HAP-1 (cell line): ENCODE results near the gene DAB1.

Source experiments
- DNase-seq, 2 experiments: peaks; one replicate each; pipeline ENCODE4 v3.0.0-alpha.2; 2016 to 2020; ENCODE audit warnings: low spot score in 2 of 2
- H3K27me3 ChIP-seq: fragments of 250-450 bp; sonication (Bioruptor Pico); 2 replicates; pipeline ENCODE4 v1.5.1; 2020; ENCODE audit warnings: low read depth, mild to moderate bottlenecking, moderate library complexity
- H3K36me3 ChIP-seq: fragments of 250-450 bp; sonication (Bioruptor Pico); replicated peaks from 2 replicates; pipeline ENCODE4 v1.5.1; 2020; ENCODE audit warnings: mild to moderate bottlenecking
- H3K4me1 ChIP-seq: fragments of 250-450 bp; sonication (Bioruptor Pico); 2 replicates; pipeline ENCODE4 v1.5.1; 2020; ENCODE audit warnings: mild to moderate bottlenecking
- H3K4me3 ChIP-seq: fragments of 250-450 bp; sonication (Bioruptor Pico); 2 replicates; pipeline ENCODE4 v1.5.1; 2020; ENCODE audit warnings: mild to moderate bottlenecking, moderate library complexity
- H3K9me3 ChIP-seq: fragments of 250-450 bp; sonication (Bioruptor Pico); 2 replicates; pipeline ENCODE4 v1.5.1; 2020; ENCODE audit warnings: mild to moderate bottlenecking, moderate library complexity
- in situ Hi-C: fragments of 300-500 bp; cut with MboI; formaldehyde crosslinking; loops from 3 replicates; pipeline ENCODE4 v1.14.3; 2020; ENCODE audit warnings: low sequenced_read_pairs, inconsistent platforms, mixed read lengths

Gene DAB1

DNA sequence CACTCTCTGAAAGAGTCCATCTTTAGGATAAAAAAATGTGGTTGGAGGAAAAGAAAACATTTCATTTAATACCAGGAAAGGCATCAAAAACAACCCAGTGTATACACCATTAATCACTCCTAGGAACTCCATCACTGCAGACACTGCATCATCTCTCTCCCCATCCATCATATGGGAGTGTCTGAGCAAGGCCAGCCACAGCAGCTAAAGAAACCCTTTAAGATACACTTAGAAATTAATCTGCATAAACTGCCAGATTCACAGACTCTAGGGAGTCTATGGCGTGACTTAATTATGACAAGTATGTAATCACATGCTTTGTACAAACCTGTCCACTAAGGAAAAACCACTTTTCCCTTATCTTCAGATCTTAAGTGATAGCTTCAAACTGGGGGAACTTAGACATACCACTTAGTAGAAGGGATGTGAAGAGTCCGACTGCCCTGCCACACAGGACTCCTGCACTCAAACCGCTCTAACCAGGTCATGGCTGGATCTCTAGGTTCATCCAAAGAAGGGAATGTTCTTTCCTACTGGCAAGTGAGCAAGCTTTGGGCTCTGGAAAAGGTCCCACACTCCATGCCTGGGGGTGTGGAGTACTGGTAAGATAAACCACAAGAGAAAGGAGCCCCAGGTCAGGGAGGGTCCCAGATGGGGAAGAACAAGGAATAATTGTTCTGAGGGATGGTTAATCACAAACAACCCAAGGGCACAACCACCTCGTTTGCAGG lies 397.1 kb downstream of the DAB1 start:
- H3K4me1 ChIP-seq: no peaks in the 10 kb centered on the region
- H3K9me3 ChIP-seq: no peaks in the 10 kb centered on the region
- H3K4me3 ChIP-seq: no peak overlapping the region
- no peak for DNase-seq
- in situ Hi-C loops: no loop called here
- no peaks in the 10 kb centered on the region for H3K36me3 ChIP-seq
- no peaks in the 10 kb centered on the region for H3K27me3 ChIP-seq

- DNase-seq: no peak
- no peaks in the 10 kb centered on the region for H3K27me3 ChIP-seq
- no peaks in the 10 kb centered on the region for H3K36me3 ChIP-seq
- H3K4me1 ChIP-seq: no peaks in the 10 kb centered on the region
- in situ Hi-C loops: no loop called here
- no peaks in the 10 kb centered on the region for H3K9me3 ChIP-seq
- no peak overlapping the region for H3K4me3 ChIP-seq
Observed at GRCh38 chr1:57024855-57025254, 399.0 kb downstream of the DAB1 start.

GRCh38 chr1:57024428-57024827 lies 399.4 kb downstream of the DAB1 start:
- no peaks in the 10 kb centered on the region for H3K27me3 ChIP-seq
- H3K4me3 ChIP-seq: no peak overlapping the region
- no peaks in the 10 kb centered on the region for H3K4me1 ChIP-seq
- no peaks in the 10 kb centered on the region for H3K36me3 ChIP-seq
- no peaks in the 10 kb centered on the region for H3K9me3 ChIP-seq
- in situ Hi-C loops: no loop called here
- no peak for DNase-seq

DNA sequence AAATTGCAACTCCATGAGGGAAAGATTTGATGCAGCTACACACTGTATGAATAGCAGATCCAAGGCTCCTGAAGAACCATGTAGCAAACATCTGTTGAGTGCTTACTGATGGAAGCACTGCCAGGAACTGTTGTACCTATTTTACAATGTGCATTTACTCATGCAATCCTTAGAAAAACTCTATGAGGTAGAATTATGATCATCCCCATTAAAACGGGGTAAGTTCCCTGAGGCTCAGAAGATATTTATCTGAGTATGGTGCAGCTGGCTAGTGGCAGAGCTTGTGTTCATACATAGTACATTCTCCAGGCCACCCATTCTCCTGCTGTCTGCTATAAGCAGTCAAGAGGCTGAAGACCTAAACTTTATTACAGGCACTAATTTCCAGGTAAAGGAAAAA lies 403.6 kb downstream of the DAB1 start:
- Histone ChIP-seq H3K9me3 (no peaks in the 10 kb centered on the region), H3K27me3 (no peaks in the 10 kb centered on the region), H3K36me3 (no peaks in the 10 kb centered on the region), H3K4me3 (no peak overlapping the region), H3K4me1 (no peaks in the 10 kb centered on the region)
- DNase-seq: no peak
- in situ Hi-C loops: no loop called here

DNA sequence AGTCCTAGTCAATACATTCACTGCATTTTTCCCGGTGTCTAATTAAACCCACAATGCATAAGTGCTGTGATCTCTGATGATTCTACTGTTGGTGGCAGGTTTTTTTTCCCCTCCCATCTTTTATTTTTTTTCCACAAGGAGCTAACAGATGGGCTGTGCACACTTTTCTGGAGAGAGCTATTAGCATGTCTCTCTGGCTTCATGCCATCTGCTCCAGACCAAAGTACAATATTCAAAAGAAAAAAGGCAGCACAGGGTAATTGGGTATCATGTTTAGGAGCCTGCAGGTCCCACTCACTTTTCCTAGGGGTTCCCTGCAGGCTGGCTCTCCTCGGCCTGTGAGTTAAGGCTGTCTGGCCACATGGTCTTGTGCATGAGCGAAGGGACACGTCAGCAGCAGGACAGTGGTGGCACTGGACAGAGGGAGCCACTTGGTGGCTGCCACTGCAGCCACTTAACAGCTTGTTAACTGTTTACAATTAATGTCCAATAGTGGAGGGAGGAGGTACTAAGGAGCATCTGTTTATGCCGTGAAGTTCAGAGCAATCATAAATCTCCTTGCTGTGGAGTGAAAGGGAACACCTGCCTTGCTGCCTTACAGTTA lies 404.5 kb downstream of the DAB1 start:
- Histone ChIP-seq H3K4me1 (no peaks in the 10 kb centered on the region), H3K9me3 (no peaks in the 10 kb centered on the region), H3K27me3 (no peaks in the 10 kb centered on the region), H3K36me3 (no peaks in the 10 kb centered on the region), H3K4me3 (no peak overlapping the region)
- no peak for DNase-seq
- in situ Hi-C loops: no loop called here

DNA sequence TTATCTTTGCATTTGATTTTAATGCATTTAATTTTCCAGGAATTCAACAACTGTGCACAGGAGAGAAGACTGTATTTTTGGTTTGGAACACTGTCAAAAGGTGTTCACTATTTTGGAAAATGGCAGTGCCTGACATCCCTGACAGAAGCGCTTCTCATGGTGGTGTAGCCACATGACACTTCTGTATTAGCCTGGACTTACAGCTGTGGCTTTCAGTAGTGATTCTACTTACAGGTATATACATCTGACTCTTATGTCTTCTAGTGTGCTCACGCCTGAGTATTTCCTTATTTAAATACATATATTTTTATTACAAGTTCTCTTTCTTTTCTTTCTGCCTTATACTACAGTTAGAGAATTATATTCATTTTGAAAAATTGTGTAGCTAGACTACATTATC lies 405.7 kb downstream of the DAB1 start:
- no peak for DNase-seq
- H3K4me1 ChIP-seq: no peaks in the 10 kb centered on the region
- no peaks in the 10 kb centered on the region for H3K27me3 ChIP-seq
- no peaks in the 10 kb centered on the region for H3K9me3 ChIP-seq
- no peaks in the 10 kb centered on the region for H3K36me3 ChIP-seq
- no peak overlapping the region for H3K4me3 ChIP-seq
- in situ Hi-C loops: no loop called here

- H3K36me3 ChIP-seq: no peaks in the 10 kb centered on the region
- DNase-seq: peak in 1 of 2 experiments; percentile 34
- no peak overlapping the region for H3K4me3 ChIP-seq
- H3K4me1 ChIP-seq: no peaks in the 10 kb centered on the region
- H3K27me3 ChIP-seq: no peaks in the 10 kb centered on the region
- in situ Hi-C loops: no loop called here
- no peaks in the 10 kb centered on the region for H3K9me3 ChIP-seq
Observed at GRCh38 chr1:57017717-57018116, 406.1 kb downstream of the DAB1 start.

DNA sequence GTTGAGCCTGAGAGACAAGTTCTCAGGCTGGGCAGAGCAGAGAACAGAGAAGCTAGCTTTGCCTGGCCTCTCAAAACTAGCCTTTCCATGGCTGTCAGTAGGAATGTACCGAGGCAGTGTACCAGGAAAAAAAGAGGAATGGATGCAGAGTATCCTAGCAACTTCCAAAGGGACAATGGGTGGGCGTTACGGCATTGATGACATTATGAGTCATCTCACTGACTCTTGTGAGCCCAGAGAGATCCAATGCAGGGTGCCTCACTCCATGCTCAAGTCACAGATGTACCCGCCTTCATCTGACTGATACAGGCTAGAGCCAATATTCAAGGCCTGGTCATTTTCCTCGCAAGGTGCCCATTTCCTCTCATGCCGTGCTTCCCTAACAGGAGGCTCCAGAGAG lies 406.7 kb downstream of the DAB1 start:
- in situ Hi-C loops: no loop called here
- Histone ChIP-seq H3K4me1 (no peaks in the 10 kb centered on the region), H3K36me3 (no peaks in the 10 kb centered on the region), H3K27me3 (no peaks in the 10 kb centered on the region), H3K4me3 (no peak overlapping the region), H3K9me3 (no peaks in the 10 kb centered on the region)
- DNase-seq: no peak

DNA sequence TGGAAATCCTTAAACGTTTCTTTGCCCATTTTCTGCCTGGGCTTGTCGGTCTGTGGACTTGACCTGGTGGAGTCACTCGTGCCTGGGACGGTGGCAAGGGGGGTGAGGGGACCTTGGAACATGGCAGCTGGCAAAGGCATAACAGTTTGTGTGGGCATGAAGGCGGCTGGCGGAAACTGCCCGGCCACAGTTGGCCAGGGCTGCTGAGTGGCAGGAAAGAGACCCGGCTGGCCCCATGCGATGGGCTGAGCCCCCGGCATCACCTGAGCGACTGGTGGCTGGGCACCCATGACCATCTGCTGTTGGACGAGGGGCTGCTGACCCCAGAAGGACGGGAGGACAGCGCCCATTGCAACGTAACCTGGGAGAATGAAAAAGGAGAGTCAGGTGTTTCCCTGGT lies 408.8 kb downstream of the DAB1 start:
- Histone ChIP-seq H3K27me3 (no peaks in the 10 kb centered on the region), H3K36me3 (no peaks in the 10 kb centered on the region), H3K9me3 (no peaks in the 10 kb centered on the region), H3K4me3 (no peak overlapping the region), H3K4me1 (no peaks in the 10 kb centered on the region)
- DNase-seq: no peak
- in situ Hi-C loops: no loop called here

GRCh38 chr1:57013522-57013921 lies 410.3 kb downstream of the DAB1 start:
- in situ Hi-C loops: no loop called here
- Histone ChIP-seq H3K27me3 (0 out of 2 replicates have a peak, but pooled peaks cover 2% of the 10 kb centered on the region), H3K4me1 (no peaks in the 10 kb centered on the region), H3K36me3 (no peaks in the 10 kb centered on the region), H3K9me3 (no peaks in the 10 kb centered on the region), H3K4me3 (no peak overlapping the region)
- DNase-seq: no peak

DNA sequence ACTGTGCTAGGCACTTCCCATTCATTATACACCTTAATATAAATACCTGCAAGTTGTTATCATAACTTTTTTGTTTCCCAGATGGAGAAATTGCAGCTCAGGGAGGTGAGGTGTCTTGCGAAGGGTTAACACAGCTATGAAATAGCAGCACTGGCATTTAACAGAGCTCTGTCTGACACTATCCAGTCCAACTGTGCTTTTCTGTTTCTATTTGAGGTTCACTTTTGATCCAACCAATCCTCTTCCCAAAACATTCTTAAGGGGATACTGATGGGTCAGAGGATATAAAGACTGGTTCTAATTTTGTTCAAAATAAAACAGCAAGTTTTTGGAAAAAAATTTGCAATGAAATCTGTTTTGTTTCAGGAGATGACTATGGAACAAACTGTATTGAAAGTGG lies 411.5 kb downstream of the DAB1 start:
- Histone ChIP-seq H3K27me3 (0 out of 2 replicates have a peak, but pooled peaks cover 2% of the 10 kb centered on the region), H3K9me3 (no peaks in the 10 kb centered on the region), H3K4me3 (no peak overlapping the region), H3K4me1 (no peaks in the 10 kb centered on the region), H3K36me3 (no peaks in the 10 kb centered on the region)
- in situ Hi-C loops: no loop called here
- DNase-seq: no peak

GRCh38 chr1:57010511-57010910 lies 413.3 kb downstream of the DAB1 start:
- Histone ChIP-seq H3K36me3 (no peaks in the 10 kb centered on the region), H3K4me3 (no peak overlapping the region), H3K27me3 (0 out of 2 replicates have a peak, but pooled peaks cover 2% of the 10 kb centered on the region), H3K9me3 (no peaks in the 10 kb centered on the region), H3K4me1 (no peaks in the 10 kb centered on the region)
- DNase-seq: no peak
- in situ Hi-C loops: no loop called here

DNA sequence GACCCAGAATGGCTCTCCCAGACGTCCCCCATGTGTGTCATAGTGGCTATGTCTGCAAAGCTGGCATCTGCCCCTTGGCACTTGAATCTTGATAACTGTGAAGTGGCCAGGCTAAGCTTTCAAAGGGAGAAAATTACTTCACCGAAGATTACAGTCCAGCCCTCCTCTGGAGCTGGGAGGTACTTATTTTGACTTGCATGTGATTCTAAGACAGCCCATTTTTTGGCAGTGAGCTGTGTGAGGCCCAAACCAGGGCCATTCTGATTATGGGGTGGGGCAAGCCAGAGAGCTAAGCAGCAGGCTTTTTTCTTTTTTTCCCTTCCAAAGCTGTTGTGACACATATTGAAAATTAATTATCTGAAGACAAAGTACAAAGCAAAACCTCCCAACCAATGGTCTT lies 415.9 kb downstream of the DAB1 start:
- Histone ChIP-seq H3K27me3 (0 out of 2 replicates have a peak, but pooled peaks cover 2% of the 10 kb centered on the region), H3K4me3 (no peak overlapping the region), H3K36me3 (no peaks in the 10 kb centered on the region), H3K4me1 (no peaks in the 10 kb centered on the region), H3K9me3 (no peaks in the 10 kb centered on the region)
- in situ Hi-C loops: no loop called here
- no peak for DNase-seq

GRCh38 chr1:57007472-57007871 lies 416.4 kb downstream of the DAB1 start:
- H3K9me3 ChIP-seq: no peaks in the 10 kb centered on the region
- 0 out of 2 replicates have a peak, but pooled peaks cover 2% of the 10 kb centered on the region for H3K27me3 ChIP-seq
- H3K4me3 ChIP-seq: no peak overlapping the region
- no peaks in the 10 kb centered on the region for H3K36me3 ChIP-seq
- no peaks in the 10 kb centered on the region for H3K4me1 ChIP-seq
- in situ Hi-C loops: no loop called here
- DNase-seq: no peak
